Measurements from ENCODE around the gene CFAP90.
A peak's percentile ranks its signal among the peaks of the same experiment; 100 is the strongest.

Gene CFAP90

GRCh38 chr5:7823594-7823993, 27.3 kb downstream of the CFAP90 start:
- DNase-seq (ENCODE audit: low read depth in 1 of 2, low spot score in 1 of 2) = no peak

- DNase-seq (ENCODE audit: low read depth in 1 of 2, low spot score in 1 of 2) = no peak
Observed at GRCh38 chr5:7822449-7822848, 28.5 kb downstream of the CFAP90 start.

- no peak for DNase-seq (ENCODE audit: low read depth in 1 of 2, low spot score in 1 of 2)
Observed at GRCh38 chr5:7816535-7816901, 34.4 kb downstream of the CFAP90 start.

- peak; percentile 38 for DNase-seq (ENCODE audit: low read depth in 1 of 2, low spot score in 1 of 2)
Observed at GRCh38 chr5:7815892-7816534, 34.9 kb downstream of the CFAP90 start.

- no peak for DNase-seq (ENCODE audit: low read depth in 1 of 2, low spot score in 1 of 2)
Observed at GRCh38 chr5:7814816-7815215, 36.1 kb downstream of the CFAP90 start.

- DNase-seq (ENCODE audit: low read depth in 1 of 2, low spot score in 1 of 2) = no peak
Observed at GRCh38 chr5:7813576-7813975, 37.4 kb downstream of the CFAP90 start.

GRCh38 chr5:7813007-7813406, 37.9 kb downstream of the CFAP90 start:
- no peak for DNase-seq (ENCODE audit: low read depth in 1 of 2, low spot score in 1 of 2)

- DNase-seq (ENCODE audit: low read depth in 1 of 2, low spot score in 1 of 2) = no peak
Observed at GRCh38 chr5:7811715-7812114, 39.2 kb downstream of the CFAP90 start.

- no peak for DNase-seq (ENCODE audit: low read depth in 1 of 2, low spot score in 1 of 2)
Observed at GRCh38 chr5:7808998-7809397, 41.9 kb downstream of the CFAP90 start.

GRCh38 chr5:7805379-7805778, 45.6 kb downstream of the CFAP90 start:
- DNase-seq (ENCODE audit: low read depth in 1 of 2, low spot score in 1 of 2) = no peak

- no peak for DNase-seq (ENCODE audit: low read depth in 1 of 2, low spot score in 1 of 2)
Observed at GRCh38 chr5:7803937-7804336, 47.0 kb downstream of the CFAP90 start.

- DNase-seq (ENCODE audit: low read depth in 1 of 2, low spot score in 1 of 2) = no peak
Observed at GRCh38 chr5:7802855-7803254, 48.1 kb downstream of the CFAP90 start.

- DNase-seq (ENCODE audit: low read depth in 1 of 2, low spot score in 1 of 2) = no peak
Observed at GRCh38 chr5:7801891-7802614, 48.9 kb downstream of the CFAP90 start.

GRCh38 chr5:7795306-7795705, 55.6 kb downstream of the CFAP90 start:
- DNase-seq (ENCODE audit: low read depth in 1 of 2, low spot score in 1 of 2) = no peak

- no peak for DNase-seq (ENCODE audit: low read depth in 1 of 2, low spot score in 1 of 2)
Observed at GRCh38 chr5:7794823-7795222, 56.1 kb downstream of the CFAP90 start.

GRCh38 chr5:7794311-7794710, 56.6 kb downstream of the CFAP90 start:
- DNase-seq (ENCODE audit: low read depth in 1 of 2, low spot score in 1 of 2) = no peak

- no peak for DNase-seq (ENCODE audit: low read depth in 1 of 2, low spot score in 1 of 2)
Observed at GRCh38 chr5:7793895-7794294, 57.0 kb downstream of the CFAP90 start.

GRCh38 chr5:7789567-7789966, 61.4 kb downstream of the CFAP90 start:
- no peak for DNase-seq (ENCODE audit: low read depth in 1 of 2, low spot score in 1 of 2)

- DNase-seq (ENCODE audit: low read depth in 1 of 2, low spot score in 1 of 2) = no peak
Observed at GRCh38 chr5:7787770-7788169, 63.2 kb downstream of the CFAP90 start.

GRCh38 chr5:7784683-7785380, 66.1 kb downstream of the CFAP90 start:
- no peak for DNase-seq (ENCODE audit: low read depth in 1 of 2, low spot score in 1 of 2)

- no peak for DNase-seq (ENCODE audit: low read depth in 1 of 2, low spot score in 1 of 2)
Observed at GRCh38 chr5:7781899-7782298, 69.0 kb downstream of the CFAP90 start.

All from activated T-helper 1 cell treated with anti-CD3 and anti-CD28 coated beads, Interleukin-2, amount 50 U/mL, for 16 hours (primary cell).